Gastroesophageal sphincter (tissue), 3 donors: ENCODE results near the gene NGF.

Experiments
- CTCF ChIP-seq, 4 experiments: fragments of 200-600 bp in 2 of 4; fragments of 450-650 bp in 2 of 4; sonication (generic) in 1 of 4; IDR thresholded peaks; one replicate each; pipeline ENCODE4 v1.5.1; 2017 to 2019; ENCODE audit warnings: antibody characterized with exemption in 4 of 4, mild to moderate bottlenecking in 2 of 4, moderate library complexity in 2 of 4
- EP300 ChIP-seq: sonication (generic); formaldehyde crosslinking; IDR thresholded peaks from one replicate; pipeline ENCODE4 v1.6.1; 2017; ENCODE audit warnings: antibody characterized with exemption, mild to moderate bottlenecking

- TF ChIP-seq CTCF (IDR thresholded peaks at IDR 0.05) (no peak), EP300 (no peak)
Measured at GRCh38 chr1:115252585-115252984, 85.5 kb downstream of the NGF start.
